ENCODE measurements around the gene AHNAK2.

DNA sequence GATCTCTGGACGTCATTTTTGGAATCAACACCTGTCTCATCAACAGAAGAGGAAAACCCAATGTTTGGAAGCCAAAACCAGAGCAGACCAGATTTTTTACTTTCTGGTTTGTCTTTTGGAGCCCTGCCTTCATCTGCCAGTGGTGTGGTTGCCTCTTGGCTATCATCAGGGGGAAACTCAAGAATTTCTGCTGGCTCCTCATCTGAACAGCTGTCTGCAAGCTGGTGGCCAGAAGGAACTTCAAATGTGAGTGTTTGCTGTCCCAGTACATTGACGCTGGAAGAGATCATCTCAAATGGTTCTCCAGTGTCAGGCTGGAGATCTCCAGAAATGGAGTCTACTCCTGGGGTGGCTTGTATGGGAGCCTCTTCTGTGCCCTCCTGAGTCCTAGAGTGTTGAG lies 39.7 kb downstream of the AHNAK2 start:
- TF ChIP-seq, protein P1, sequence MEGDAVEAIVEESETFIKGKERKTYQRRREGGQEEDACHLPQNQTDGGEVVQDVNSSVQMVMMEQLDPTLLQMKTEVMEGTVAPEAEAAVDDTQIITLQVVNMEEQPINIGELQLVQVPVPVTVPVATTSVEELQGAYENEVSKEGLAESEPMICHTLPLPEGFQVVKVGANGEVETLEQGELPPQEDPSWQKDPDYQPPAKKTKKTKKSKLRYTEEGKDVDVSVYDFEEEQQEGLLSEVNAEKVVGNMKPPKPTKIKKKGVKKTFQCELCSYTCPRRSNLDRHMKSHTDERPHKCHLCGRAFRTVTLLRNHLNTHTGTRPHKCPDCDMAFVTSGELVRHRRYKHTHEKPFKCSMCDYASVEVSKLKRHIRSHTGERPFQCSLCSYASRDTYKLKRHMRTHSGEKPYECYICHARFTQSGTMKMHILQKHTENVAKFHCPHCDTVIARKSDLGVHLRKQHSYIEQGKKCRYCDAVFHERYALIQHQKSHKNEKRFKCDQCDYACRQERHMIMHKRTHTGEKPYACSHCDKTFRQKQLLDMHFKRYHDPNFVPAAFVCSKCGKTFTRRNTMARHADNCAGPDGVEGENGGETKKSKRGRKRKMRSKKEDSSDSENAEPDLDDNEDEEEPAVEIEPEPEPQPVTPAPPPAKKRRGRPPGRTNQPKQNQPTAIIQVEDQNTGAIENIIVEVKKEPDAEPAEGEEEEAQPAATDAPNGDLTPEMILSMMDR (IDR thresholded peaks at IDR 0.05), result no peak
- no peak for TF ChIP-seq POLR2A (IDR thresholded peaks at IDR 0.05)

All from Peyer's patch (tissue), 4 donors.